HEK293 (cell line): ENCODE data around the gene OPA1.

ENCODE experiments used
- CTCF ChIA-PET: fragments of 350-600 bp; formaldehyde crosslinking; extraction: SDS; loops from one replicate; lab custom pipeline; 2021; ENCODE audit warnings: antibody characterized with exemption; lab: Yijun Ruan, JAX
- POLR2A ChIA-PET: fragments of 300-600 bp; formaldehyde crosslinking; extraction: SDS; loops from one replicate; lab custom pipeline; 2020; ENCODE audit warnings: antibody characterized with exemption, inconsistent platforms; lab: Yijun Ruan, JAX
- H3K27ac ChIP-seq: fragments of 200-500 bp; sonication (Bioruptor generic); 2 replicates; pipeline ENCODE4 v1.5.1; 2014; ENCODE audit warnings: low read depth, low read length, control low read depth, inconsistent platforms; ENCODE audit errors: extremely low read depth
- H3K36me3 ChIP-seq, 2 experiments: fragments of 200-500 bp in 1 of 2; sonication (Bioruptor generic) in 1 of 2; 1 replicate in 1 of 2; 2 replicates in 1 of 2; pipeline ENCODE4 v1.5.1; 2014 to 2017; ENCODE audit warnings: inconsistent platforms in 2 of 2, low read length in 2 of 2; ENCODE audit not compliant: control insufficient read depth in 2 of 2, insufficient read depth in 1 of 2
- H3K4me1 ChIP-seq: fragments of 200-500 bp; sonication (Bioruptor generic); 2 replicates; pipeline ENCODE4 v1.5.1; 2014; ENCODE audit warnings: mild to moderate bottlenecking, low read length, inconsistent platforms; ENCODE audit not compliant: control insufficient read depth, insufficient read depth
- H3K4me3 ChIP-seq: 2 replicates; pipeline ENCODE4 v1.5.1; 2011; ENCODE audit warnings: low read depth, mild to moderate bottlenecking, control low read depth, low read length, moderate library complexity
- H3K9me3 ChIP-seq: fragments of 200-500 bp; sonication (Bioruptor generic); 2 replicates; pipeline ENCODE4 v1.5.1; 2014; ENCODE audit warnings: low read depth, low read length, inconsistent platforms; ENCODE audit not compliant: control insufficient read depth, insufficient read depth
- GFI1B ChIP-seq: fragments of 450-650 bp; formaldehyde crosslinking; IDR thresholded peaks from 2 replicates; pipeline ENCODE4 v1.5.1; 2016; ENCODE audit warnings: missing biosample characterization, missing genetic modification characterization
- KLF7 ChIP-seq: fragments of 450-650 bp; formaldehyde crosslinking; IDR thresholded peaks from 2 replicates; pipeline ENCODE4 v1.5.1; 2016; ENCODE audit warnings: missing biosample characterization, missing genetic modification characterization, borderline replicate concordance
- MZF1 ChIP-seq: fragments of 450-650 bp; formaldehyde crosslinking; IDR thresholded peaks from 2 replicates; pipeline ENCODE4 v1.5.1; 2017; ENCODE audit warnings: missing biosample characterization, missing genetic modification characterization, borderline replicate concordance
- RBAK ChIP-seq: fragments of 450-650 bp; formaldehyde crosslinking; IDR thresholded peaks from 2 replicates; pipeline ENCODE4 v1.5.1; 2016; ENCODE audit warnings: missing biosample characterization, missing genetic modification characterization
- TRIM28 ChIP-seq: IDR thresholded peaks from 2 replicates; pipeline ENCODE4 v1.6.1; 2011; ENCODE audit warnings: low read length, control low read depth, borderline replicate concordance
- ZBTB20 ChIP-seq: fragments of 450-650 bp; formaldehyde crosslinking; IDR thresholded peaks from 2 replicates; pipeline ENCODE4 v1.5.1; 2016; ENCODE audit warnings: missing biosample characterization, missing genetic modification characterization
- ZFP37 ChIP-seq: fragments of 450-650 bp; formaldehyde crosslinking; IDR thresholded peaks from 2 replicates; pipeline ENCODE4 v1.5.1; 2016; ENCODE audit warnings: missing biosample characterization, missing genetic modification characterization
- ZNF140 ChIP-seq: fragments of 450-650 bp; formaldehyde crosslinking; IDR thresholded peaks from 2 replicates; pipeline ENCODE4 v1.5.1; 2016; ENCODE audit warnings: missing biosample characterization, missing genetic modification characterization
- ZNF157 ChIP-seq: fragments of 450-650 bp; formaldehyde crosslinking; IDR thresholded peaks from 2 replicates; pipeline ENCODE4 v1.5.1; 2016; ENCODE audit warnings: missing biosample characterization, missing genetic modification characterization
- ZNF266 ChIP-seq: fragments of 450-650 bp; formaldehyde crosslinking; IDR thresholded peaks from 2 replicates; pipeline ENCODE4 v1.5.1; 2016; ENCODE audit warnings: missing biosample characterization, missing genetic modification characterization, low read depth
- ZNF274 ChIP-seq, 2 experiments: fragments of 200-500 bp in 1 of 2; fragments of 450-650 bp in 1 of 2; sonication (Bioruptor generic) in 1 of 2; formaldehyde crosslinking in 1 of 2; IDR thresholded peaks; 2 replicates each; pipeline versions ENCODE4 v1.5.1 to v1.6.1; 2014 to 2016; ENCODE audit warnings: borderline replicate concordance in 1 of 2, inconsistent platforms in 1 of 2, low read length in 1 of 2, missing biosample characterization in 1 of 2, missing genetic modification characterization in 1 of 2
- ZNF335 ChIP-seq: fragments of 450-650 bp; formaldehyde crosslinking; conservative IDR thresholded peaks from 2 replicates; pipeline ENCODE4 v1.5.1; 2016; ENCODE audit warnings: missing biosample characterization, missing genetic modification characterization
- ZNF394 ChIP-seq: fragments of 450-650 bp; formaldehyde crosslinking; IDR thresholded peaks from 2 replicates; pipeline ENCODE4 v1.5.1; 2016; ENCODE audit warnings: missing biosample characterization, missing genetic modification characterization, mild to moderate bottlenecking, moderate library complexity, borderline replicate concordance
- ZNF416 ChIP-seq: fragments of 450-650 bp; formaldehyde crosslinking; IDR thresholded peaks from 2 replicates; pipeline ENCODE4 v1.5.1; 2016; ENCODE audit warnings: missing biosample characterization, missing genetic modification characterization
- ZNF433 ChIP-seq: fragments of 450-650 bp; formaldehyde crosslinking; IDR thresholded peaks from 2 replicates; pipeline ENCODE4 v1.5.1; 2016; ENCODE audit warnings: missing biosample characterization, missing genetic modification characterization, low read depth
- ZNF473 ChIP-seq: fragments of 450-650 bp; formaldehyde crosslinking; IDR thresholded peaks from 2 replicates; pipeline ENCODE4 v1.5.1; 2017; ENCODE audit warnings: missing biosample characterization, missing genetic modification characterization
- ZNF488 ChIP-seq: fragments of 450-650 bp; formaldehyde crosslinking; IDR thresholded peaks from 2 replicates; pipeline ENCODE4 v1.5.1; 2016; ENCODE audit warnings: missing biosample characterization, missing genetic modification characterization
- ZNF571 ChIP-seq: fragments of 450-650 bp; formaldehyde crosslinking; IDR thresholded peaks from 2 replicates; pipeline ENCODE4 v1.5.0; 2017; ENCODE audit warnings: missing biosample characterization, missing genetic modification characterization
- ZNF600 ChIP-seq: fragments of 450-650 bp; formaldehyde crosslinking; IDR thresholded peaks from 2 replicates; pipeline ENCODE4 v1.5.1; 2016; ENCODE audit warnings: missing biosample characterization, missing genetic modification characterization
- ZNF621 ChIP-seq: fragments of 450-650 bp; formaldehyde crosslinking; IDR thresholded peaks from 2 replicates; pipeline ENCODE4 v1.5.1; 2017; ENCODE audit warnings: missing biosample characterization, missing genetic modification characterization
- ZNF623 ChIP-seq: fragments of 450-650 bp; formaldehyde crosslinking; IDR thresholded peaks from 2 replicates; pipeline ENCODE4 v1.5.1; 2016; ENCODE audit warnings: missing biosample characterization, missing genetic modification characterization
- ZNF677 ChIP-seq: fragments of 450-650 bp; IDR thresholded peaks from 2 replicates; pipeline ENCODE4 v1.5.0; 2018; ENCODE audit warnings: missing biosample characterization, mild to moderate bottlenecking, missing genetic modification characterization, moderate library complexity
- ZNF776 ChIP-seq: fragments of 450-650 bp; formaldehyde crosslinking; IDR thresholded peaks from 2 replicates; pipeline ENCODE4 v1.5.0; 2017; ENCODE audit warnings: missing biosample characterization, missing genetic modification characterization, borderline replicate concordance
- ZNF843 ChIP-seq: fragments of 450-650 bp; formaldehyde crosslinking; IDR thresholded peaks from 2 replicates; pipeline ENCODE4 v1.5.1; 2016; ENCODE audit warnings: missing biosample characterization, missing genetic modification characterization
- ZSCAN18 ChIP-seq: fragments of 450-650 bp; formaldehyde crosslinking; IDR thresholded peaks from 2 replicates; pipeline ENCODE4 v1.5.1; 2016; ENCODE audit warnings: missing biosample characterization, missing genetic modification characterization
- TF ChIP-seq, protein P1 (sequence below): fragments of 450-650 bp; formaldehyde crosslinking; IDR thresholded peaks from 2 replicates; pipeline ENCODE4 v1.5.1; 2016; ENCODE audit warnings: missing biosample characterization, missing genetic modification characterization

The OPA1 gene

GRCh38 chr3:193737191-193737751, 144.3 kb downstream of the OPA1 start (continued):
- no peak for TF ChIP-seq ZNF571 (tag by site-specific recombination)
- no peak for TF ChIP-seq ZNF776 (tag by site-specific recombination)
- TF ChIP-seq ZNF433: no peak
- TF ChIP-seq MZF1 (tag by site-specific recombination): no peak
- TF ChIP-seq ZNF140 (tag by site-specific recombination): no peak
- no peak for TF ChIP-seq ZNF488 (tag by site-specific recombination)

DNA sequence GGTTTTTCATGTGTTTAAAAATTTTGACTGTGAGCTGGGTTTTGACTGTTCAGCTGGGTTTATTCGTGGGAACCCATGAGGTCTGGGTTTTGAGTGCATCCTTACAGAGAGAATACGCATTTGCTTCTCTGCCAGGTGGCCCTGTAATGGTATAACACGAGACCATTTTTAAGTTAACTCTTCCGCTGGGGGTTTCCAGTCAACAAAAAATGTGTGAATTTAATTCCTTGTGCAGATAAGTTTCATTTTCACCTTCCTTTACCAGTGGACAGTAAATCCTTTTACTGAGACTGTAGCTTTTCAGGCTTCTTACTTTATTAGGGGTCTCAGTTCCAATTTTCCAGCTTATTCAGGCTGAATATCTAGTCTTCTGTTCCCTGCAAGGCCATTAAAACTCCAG, 149.6 kb downstream of the OPA1 start:
- TF ChIP-seq ZNF274 (IDR thresholded peaks at IDR 0.05; ENCODE audit: low read length) (no peak), ZNF274 (tag by site-specific recombination; IDR thresholded peaks at IDR 0.05; ENCODE audit: borderline replicate concordance) (no peak), ZNF266 (tag by site-specific recombination) (no peak), ZNF473 (tag by site-specific recombination) (no peak), ZNF394 (no peak), ZNF157 (tag by site-specific recombination) (no peak), ZBTB20 (tag by site-specific recombination) (no peak), ZSCAN18 (tag by site-specific recombination) (no peak), ZNF600 (tag by site-specific recombination) (no peak), ZNF335 (tag by site-specific recombination) (no peak)
- H3K36me3 ChIP-seq: no peaks in the 10 kb centered on the region
- H3K4me3 ChIP-seq: no peak overlapping the region
- ChIA-PET POLR2A (no interaction called here), CTCF (interaction anchor here (0.7 to 0.8 kb wide), 2 partner anchors 46 to 77 kb away, joined by 3 to 4 read pairs; no protein-coding TSS in a partner anchor)
- H3K9me3 ChIP-seq: no peaks in the 10 kb centered on the region
- H3K27ac ChIP-seq: no peak overlapping the region
- H3K4me1 ChIP-seq: no peaks in the 10 kb centered on the region

- Histone ChIP-seq H3K9me3 (no peaks in the 10 kb centered on the region), H3K27ac (no peak overlapping the region), H3K36me3 (no peaks in the 10 kb centered on the region), H3K4me1 (no peaks in the 10 kb centered on the region), H3K4me3 (no peak overlapping the region)
- ChIA-PET POLR2A (no interaction called here), CTCF (no interaction called here)
- no peak for TF ChIP-seq ZNF416 (tag by site-specific recombination)
- TF ChIP-seq RBAK (tag by site-specific recombination): no peak
Measured at GRCh38 chr3:193743702-193744047, 150.7 kb downstream of the OPA1 start.

DNA sequence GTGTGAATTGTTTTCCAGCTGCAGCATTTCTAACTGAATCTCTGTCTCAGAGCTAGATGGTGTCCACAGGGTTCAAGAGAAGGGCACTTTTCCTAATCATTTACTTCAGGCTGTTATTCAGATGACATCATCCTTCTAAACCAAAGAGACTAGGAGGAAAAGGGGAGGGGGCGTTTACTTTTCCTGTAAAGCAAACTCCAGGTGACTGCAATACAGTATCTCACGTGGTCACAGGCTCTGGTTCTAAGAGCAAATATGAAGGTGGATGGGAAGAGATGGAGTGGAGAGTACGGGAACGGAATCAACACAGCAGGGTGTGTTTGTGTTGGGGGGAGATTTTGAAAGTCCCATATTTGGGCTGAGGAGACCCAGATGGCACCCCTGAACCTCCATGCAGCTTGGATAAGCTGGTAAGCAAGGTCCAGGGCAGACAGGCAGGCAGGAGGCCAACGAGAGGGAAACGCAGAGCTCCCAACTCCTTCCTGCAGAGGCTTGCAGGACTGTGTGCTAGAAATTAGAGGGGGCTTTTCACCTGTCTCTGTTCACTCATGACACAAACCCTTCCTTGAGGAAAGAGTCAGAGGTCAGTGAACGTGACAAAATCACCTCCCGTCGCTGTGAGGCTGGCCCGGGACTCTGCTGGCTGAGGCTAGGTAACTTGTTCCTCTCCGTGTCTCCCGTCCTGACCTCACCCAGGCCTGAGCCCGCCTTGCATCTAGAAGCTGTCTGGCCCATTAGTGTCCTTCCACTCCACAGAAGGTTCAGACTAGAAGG, 151.2 kb downstream of the OPA1 start:
- ChIA-PET POLR2A (no interaction called here), CTCF (no interaction called here)
- Histone ChIP-seq H3K9me3 (no peaks in the 10 kb centered on the region), H3K27ac (no peak overlapping the region), H3K4me1 (no peaks in the 10 kb centered on the region), H3K4me3 (no peak overlapping the region), H3K36me3 (no peaks in the 10 kb centered on the region)
- TF ChIP-seq ZNF843 (tag by site-specific recombination) (no peak), GFI1B (tag by site-specific recombination) (no peak), KLF7 (no peak), ZNF677 (no peak), TRIM28 (peak; percentile 76), ZNF623 (tag by site-specific recombination) (no peak), ZNF621 (tag by site-specific recombination) (no peak), ZFP37 (tag by site-specific recombination) (no peak)
- TF ChIP-seq, protein P1, sequence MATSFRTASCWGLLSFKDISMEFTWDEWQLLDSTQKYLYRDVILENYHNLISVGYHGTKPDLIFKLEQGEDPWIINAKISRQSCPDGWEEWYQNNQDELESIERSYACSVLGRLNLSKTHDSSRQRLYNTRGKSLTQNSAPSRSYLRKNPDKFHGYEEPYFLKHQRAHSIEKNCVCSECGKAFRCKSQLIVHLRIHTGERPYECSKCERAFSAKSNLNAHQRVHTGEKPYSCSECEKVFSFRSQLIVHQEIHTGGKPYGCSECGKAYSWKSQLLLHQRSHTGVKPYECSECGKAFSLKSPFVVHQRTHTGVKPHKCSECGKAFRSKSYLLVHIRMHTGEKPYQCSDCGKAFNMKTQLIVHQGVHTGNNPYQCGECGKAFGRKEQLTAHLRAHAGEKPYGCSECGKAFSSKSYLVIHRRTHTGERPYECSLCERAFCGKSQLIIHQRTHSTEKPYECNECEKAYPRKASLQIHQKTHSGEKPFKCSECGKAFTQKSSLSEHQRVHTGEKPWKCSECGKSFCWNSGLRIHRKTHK: no peak
